HT-29 (cell line): ENCODE results near the gene OR2M2. TPM values are rescaled to one million over a fixed set of nuclear protein-coding genes. Genes with fewer than 3 reads are reported as not detected.

Experiments used
- DNase-seq: peaks from one replicate; pipeline ENCODE4 v3.0.0-alpha.2; 2015; ENCODE audit warnings: low spot score
- total RNA-seq: library from RNA; depleted of rRNA; stranded (reverse); fragments of >200 nt; shearing (Covaris generic); gene quantifications from 2 replicates; pipeline ENCODE4 v1.2.3, GENCODE V29; 2014; rRNA removed

OR2M2 gene, protein sequence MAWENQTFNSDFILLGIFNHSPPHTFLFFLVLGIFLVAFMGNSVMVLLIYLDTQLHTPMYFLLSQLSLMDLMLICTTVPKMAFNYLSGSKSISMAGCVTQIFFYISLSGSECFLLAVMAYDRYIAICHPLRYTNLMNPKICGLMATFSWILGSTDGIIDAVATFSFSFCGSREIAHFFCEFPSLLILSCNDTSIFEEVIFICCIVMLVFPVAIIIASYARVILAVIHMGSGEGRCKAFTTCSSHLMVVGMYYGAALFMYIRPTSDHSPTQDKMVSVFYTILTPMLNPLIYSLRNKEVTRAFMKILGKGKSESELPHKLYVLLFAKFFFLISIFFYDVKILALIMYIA
- total RNA-seq = not detected in 2 replicates

DNA sequence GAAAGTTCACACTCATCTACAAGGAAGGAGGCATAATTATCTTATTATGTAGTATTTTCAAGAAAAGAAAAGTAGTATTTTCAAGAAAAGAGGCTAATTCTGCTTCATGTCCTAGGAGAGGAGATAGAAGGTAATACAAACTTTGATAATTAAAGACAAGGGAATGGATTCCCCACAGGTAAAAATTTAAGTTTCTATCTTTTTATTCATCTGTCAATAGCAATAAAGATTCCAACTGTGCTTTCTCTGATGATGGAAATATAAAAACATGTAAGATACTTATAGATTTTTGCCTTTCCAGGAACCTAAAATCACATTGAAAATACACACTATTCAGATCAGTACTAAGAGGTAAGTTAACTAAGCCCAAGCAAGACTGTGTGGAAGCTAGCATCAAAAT is at the start of gene OR2M2:
OR2M2 (plus strand) TSS at position 301 of the 400 bp plus-strand sequence. CDS start 5,165 bp downstream, outside the sequence.
- no peak for DNase-seq

DNA sequence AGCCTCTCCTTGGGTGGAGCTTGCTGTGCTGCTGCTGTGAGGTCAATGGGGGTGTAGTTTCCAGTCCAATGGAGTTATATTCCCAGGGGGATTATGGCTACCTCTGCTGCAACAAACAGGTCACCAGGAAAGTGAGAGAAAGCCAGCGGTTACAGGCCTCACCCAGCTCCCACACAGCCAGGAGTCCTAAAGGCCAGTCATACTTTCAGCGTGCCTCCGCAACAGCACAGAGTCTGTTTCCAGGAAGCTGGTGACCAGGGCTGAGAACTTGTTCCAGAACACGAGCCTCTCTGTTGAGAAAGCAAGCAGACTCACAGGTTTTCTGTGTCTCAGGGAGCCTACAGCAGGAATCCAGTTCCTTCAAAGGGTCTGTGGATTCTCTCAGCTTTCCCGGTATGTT is 47.0 kb upstream of the OR2M2 start:
- no peak for DNase-seq

DNA sequence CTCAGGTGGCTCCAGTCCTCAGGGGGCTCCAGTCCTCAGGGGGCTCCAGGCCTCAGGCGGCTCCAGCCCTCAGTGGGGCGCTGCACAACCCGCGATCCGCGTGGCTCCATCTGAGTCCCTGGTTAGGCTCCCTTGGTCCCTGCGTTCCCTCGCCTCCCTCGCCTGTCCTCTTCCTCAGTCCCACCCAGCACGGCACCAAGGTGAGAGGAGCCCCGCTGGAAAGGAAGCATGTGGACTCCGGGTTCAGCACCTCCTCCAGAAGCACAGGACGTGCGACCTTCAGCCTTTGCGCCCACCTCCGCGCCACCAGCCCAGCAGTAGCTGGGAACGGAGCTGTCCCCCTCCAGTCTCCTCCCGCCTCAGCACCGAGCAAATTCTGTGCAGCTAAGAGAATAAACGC is 37.8 kb upstream of the OR2M2 start:
- no peak for DNase-seq

DNA sequence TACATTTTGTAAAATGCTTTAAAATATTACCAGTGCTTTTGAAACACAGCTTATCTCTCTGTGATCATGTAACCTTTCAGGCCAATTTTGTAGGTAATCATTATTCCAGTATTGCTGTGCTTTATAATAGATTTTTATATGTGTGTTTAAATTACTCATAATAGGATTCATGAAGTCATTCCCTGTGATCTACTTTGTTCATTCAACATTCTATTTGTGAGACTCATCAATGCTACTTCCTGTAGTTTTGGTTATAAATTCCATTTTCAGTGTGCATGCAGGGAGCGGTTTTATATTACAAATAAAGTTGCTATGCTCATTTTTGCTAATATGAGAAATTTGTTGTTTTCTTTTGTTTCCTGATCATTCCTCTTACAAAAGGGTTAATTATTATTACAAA is 33.8 kb upstream of the OR2M2 start:
- DNase-seq = no peak

DNA sequence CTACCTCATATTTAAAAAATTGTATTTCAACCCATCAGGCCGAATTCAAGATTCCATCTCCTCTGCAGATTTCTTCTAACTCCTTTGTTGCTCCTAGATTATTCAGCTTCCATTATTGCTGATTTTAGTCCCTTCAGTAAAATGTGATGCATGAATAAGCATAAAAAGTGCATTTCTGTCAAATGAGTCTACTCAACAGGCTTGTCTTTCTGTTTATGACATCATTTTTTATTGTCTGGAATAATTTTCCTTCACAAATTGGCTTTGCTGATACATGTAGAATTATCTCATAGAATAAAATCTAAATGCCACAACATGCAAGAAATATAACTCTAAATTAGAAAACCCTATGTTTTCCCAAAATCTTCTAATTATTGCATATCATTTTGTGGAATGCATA is 31.3 kb upstream of the OR2M2 start:
- no peak for DNase-seq

DNA sequence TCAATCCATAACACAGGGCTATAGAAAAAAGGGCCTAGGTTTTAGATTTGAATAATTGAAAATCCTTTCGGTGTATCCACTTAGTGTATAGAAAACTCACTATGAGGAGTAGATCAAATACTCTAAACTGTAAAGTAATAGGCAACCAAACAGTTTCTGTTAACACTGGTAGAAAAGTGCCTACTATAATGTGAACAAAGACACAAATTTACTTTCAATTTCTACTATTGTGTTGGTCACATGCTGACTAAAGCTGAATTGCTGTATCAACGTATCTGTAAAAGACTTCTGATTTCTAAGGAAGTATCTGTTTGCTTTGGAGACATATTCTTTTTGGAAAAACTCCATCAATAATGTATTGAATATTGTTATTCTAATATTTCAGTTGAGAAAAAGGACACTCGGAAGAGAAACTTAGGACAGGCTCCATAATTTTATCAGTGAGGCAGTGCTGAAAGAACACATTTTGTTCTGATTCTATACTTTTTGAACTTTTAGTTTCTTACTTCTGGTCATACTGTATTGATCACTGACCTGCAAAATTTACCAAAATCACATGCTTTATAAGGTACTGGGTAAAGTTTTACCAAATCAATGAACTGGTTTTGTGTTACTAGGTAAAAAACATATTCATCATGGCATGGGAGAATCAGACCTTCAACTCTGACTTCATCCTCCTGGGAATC is 30.0 kb upstream of the OR2M2 start, which contains the start of gene OR2M5:
OR2M5 (plus strand) TSS at position 636 of the 686 bp plus-strand sequence; CDS start at position 636, 0 bp downstream.
- DNase-seq = no peak

DNA sequence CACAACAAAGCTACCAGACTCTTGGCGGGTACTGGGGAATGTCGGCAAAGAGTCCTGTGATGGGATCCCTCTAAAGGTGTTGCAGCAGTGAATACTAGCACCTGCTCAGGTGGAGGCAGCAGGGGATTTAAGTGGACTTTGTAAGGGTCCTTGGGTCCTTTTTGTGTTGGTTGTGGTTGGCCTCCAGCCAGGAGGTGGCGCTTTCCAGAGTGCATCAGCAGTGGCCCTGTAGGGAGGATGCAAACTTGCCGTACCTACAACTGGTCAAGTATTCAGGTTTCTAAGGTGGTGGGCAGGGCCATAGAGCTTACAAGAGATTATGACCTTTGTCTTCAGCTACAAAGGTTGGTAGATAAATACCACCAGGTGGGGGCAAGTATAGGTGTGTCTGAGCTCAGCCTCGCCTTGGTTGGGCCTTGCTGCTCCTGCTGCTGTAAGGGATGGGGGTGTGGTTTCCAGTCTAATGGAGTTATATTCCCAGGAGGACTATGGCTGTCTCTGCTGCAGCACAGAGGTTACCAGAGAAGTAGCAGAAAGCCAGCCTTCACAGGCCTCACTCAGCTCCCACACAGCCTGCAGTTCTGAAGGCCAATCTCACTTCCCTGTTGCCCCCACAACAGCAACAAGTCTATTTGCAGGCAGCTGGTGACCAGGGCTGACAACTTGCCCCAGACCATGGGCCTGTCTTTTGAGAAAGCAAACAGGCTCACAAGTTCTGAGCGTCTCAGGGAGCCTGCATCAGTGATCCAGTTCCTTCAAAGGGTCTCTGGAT is 22.4 kb upstream of the OR2M2 start:
- DNase-seq = no peak

DNA sequence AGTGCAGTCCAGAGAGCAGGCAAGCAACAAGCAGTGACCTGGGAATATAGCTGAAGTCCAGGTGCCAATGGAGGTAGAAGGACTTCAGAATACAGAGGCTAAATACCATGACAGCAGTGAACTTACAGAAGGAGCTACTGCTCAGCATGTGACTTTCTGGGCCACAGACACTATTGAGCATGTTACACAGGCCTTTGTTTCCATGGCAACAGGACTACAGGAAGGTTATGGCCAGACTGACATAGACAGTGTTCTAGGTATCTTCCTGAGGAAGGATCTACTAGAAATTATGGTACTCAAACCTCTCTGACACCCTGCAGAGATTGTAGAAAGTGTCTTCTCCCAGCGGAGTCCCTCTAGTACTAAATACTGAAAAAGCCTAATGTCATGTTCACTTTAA is 18.7 kb upstream of the OR2M2 start:
- DNase-seq = no peak

DNA sequence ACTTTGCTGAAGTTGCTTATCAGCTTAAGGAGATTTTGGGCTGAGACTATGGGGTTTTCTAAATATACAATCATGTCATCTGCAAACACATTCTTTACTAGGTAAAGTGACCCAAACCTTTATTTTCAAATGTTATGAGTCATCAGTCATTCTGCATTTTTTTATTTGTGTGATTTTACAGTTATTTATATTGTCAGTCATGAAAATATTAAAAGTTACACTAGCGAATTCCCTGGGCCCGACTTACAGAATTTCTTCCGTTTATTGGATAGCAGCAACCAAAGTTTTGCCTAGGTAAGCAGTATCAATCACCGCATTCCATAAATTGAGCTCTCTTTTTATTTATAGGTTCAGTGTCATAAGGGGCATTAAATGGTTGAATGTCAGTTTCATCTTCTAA is 15.9 kb upstream of the OR2M2 start:
- no peak for DNase-seq

DNA sequence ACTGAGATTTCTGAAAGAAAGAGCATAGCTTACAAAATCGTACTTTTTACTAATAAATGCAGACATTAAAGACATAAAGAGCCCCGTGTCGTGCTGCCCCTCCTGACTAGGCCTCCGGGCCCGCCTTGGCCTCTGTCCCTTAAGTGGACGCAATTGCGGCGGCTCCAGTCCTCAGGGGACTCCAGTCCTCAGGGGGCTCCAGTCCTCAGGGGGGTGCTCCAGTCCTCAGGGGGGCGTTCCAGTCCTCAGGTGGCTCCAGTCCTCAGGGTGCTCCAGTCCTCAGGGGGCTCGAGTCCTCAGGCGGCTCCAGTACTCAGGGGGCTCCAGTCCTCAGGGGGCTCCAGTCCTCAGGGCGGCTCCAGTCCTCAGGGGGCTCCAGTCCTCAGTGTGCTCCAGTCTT is 10.6 kb upstream of the OR2M2 start:
- DNase-seq = no peak

DNA sequence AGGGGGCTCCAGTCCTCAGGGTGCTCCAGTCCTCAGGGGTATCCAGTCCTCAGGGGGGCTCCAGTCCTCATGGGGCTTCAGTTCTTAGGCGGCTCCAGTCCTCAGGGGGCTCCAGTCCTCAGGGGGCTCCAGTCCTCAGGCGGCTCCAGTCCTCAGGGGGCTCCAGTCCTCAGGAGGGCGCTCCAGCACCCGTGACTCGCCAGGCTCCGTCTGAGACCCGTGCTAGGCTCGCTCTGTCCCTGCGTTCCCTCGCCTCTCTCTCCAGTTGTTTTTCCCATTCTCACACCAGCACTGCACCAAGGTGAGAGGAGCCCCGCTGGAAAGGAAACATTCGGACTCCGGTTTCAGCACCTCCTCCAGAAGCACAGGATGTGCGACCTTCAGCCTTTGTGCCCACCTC is 9.4 kb upstream of the OR2M2 start:
- DNase-seq = no peak

DNA sequence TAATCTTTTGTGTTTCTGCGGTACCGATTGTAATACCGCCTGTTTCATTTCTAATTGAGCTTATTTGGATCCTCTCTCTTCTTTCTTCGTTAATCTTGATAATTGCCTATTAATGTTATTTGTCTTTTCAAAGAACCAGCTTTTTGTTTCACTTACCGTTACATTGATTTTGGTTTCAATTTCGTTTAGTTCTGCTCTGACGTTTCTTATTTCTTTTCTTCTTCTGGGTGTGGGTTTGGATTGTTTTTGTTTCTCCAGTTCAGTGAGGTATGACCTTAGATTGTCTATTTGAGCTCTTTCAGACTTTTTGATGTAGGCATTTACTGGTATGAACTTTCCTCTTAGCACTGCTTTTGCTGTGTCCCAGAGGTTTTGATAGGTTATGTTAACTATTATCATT is 9.4 kb downstream of the OR2M2 start:
- no peak for DNase-seq

DNA sequence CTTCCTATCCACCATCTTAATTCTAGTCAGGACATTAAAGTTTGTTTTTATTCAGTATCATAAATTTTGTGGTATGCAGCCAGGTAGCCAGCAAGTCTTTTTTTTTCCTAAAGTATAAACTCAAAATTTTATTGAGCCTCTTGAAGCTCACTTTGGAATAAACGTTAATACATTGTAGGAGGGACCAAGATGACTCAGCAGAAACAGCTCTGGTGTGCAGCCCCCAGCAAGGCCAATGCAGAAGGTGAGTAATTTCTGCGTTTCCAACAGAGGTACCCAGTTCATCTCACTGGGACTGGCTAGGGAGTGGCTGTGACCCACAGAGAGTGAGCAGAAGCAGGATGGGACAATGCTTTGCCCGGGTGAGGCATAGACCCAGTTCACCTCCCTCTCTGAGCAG is 12.7 kb downstream of the OR2M2 start:
- DNase-seq = no peak

DNA sequence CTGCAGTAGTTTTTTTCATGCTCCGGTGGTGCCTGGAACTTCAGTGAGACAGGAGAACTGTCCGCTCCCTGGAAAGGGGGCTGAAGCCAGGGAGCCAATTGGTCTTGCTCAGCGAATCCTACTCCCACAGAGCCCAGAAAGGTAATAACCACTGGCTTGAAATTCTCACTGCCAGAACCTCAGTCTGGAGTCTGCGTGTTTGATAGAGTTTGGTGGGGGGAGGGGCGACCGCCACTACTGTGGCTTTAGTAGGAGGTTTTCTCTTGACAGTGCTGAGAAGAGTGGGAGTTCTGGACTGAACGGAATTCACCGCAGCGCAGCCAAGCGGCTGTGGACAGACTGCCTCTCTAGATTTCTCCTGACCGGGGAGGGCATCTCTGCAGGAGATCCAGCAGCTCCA is 14.4 kb downstream of the OR2M2 start:
- DNase-seq = no peak

DNA sequence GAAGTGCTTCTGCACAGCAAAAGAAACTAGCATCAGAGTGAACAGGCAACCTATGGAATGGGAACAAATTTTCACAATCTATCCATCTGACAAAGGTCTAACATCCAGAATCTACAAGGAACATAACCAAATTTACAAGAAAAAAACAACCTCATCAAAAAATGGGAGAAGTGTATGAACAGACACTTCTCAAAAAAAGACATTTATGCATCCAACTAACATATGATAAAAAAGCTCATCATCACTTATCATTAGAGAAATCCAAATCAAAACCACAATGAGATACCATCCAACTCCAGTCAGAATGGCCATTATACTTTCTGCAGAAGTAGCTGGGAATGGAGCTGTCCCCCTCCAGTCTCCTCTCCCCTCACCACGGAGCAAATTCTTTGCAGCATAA is 19.5 kb downstream of the OR2M2 start:
- DNase-seq = no peak

DNA sequence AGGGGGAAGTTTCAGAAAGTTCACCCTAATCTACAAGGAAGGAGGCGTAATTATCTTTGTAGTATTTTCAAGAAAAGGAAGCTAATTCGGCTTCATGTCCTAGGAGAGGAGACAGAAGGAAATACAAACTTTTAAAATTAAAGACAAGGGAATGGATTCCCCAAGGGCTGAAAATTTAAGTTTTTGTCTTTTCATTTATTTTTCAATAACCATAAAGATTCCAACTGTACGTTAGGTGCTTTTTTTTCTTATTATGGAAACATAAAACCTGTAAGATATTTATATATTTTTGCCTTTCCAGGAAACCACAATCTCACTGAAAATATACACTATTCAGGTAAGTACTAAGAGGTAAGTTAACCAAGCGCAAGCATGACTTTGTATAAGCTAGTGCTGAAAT is 22.3 kb downstream of the OR2M2 start, which contains the start of gene OR2M3:
OR2M3 (plus strand) TSS at position 301 of the 400 bp plus-strand sequence. CDS start 5,803 bp downstream, outside the sequence.
- DNase-seq = no peak

DNA sequence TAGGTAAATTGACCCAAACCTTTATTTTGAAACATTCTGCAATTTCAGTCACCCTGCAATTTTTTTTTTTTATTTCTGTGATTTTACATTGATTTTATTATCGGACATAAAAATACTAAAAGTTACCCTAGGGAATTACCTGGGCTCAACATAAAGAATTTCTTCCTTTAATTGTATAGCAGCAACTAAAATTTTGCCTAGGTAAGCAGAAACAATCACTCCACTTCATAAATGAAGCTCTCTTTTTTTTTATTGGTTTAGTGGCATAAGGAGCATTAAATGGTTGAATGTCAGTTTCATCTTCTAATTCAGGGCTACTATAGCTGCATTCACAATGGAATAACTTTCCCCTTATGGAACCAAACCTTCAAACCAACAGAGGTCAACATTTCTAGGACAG is 41.3 kb downstream of the OR2M2 start:
- DNase-seq = no peak

DNA sequence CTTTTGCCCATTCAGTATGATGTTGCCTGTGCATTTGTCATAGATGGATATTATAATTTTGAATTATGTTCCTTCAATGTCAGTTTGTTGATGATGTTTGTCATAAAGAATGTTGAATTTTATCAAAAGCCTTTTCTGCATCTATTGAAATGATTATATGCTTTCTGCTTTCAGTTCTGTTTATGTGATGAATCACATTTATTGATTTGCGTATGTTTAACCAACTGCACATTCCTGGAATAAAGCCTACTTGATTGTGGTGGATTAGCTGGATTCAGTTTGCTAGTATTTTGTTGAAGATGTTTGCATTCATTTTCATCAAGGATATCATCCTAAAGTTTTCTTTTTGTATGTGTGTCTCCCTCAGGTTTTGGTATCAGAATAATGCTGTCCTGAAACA is 50.9 kb downstream of the OR2M2 start:
- no peak for DNase-seq

DNA sequence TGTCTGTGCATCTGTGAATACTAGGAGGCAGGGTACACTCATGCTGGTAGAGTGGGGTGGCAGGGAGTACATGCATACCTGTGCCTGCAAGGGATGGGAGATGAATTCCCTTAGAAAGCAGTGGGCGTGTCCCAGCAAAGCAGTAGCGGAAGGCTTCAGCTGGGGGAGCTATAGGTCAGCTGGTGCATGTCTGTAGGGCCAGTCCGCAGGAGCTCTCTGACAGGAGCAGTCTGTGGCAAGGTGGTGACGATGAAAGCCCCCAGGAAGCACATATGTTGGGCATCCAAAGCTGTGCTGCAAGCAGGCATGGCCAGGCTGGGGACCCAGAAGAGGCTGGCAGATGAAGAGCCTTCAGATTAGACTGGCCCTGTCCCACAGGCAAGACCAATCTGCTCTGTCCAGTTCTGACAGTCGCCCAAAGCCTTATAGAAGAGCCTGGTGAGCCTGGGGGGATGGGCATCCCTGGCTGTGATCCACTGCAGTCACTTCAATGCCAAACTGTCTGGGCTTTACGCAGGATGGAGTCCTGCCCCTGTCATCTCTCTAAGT is 54.8 kb downstream of the OR2M2 start:
- DNase-seq = no peak
